HG03097 (cell line): ENCODE measurements around the gene NDRG2.

Experiments
- ATAC-seq: cut with Tn5 transposase; IDR thresholded peaks from one replicate; pipeline ENCODE4 v1.9.1; 2021; ENCODE audit not compliant: unreplicated experiment, low FRiP score

NDRG2 gene

GRCh38 chr14:21037156-21037555 lies 12.3 kb upstream of the NDRG2 start:
- no peak for ATAC-seq

DNA sequence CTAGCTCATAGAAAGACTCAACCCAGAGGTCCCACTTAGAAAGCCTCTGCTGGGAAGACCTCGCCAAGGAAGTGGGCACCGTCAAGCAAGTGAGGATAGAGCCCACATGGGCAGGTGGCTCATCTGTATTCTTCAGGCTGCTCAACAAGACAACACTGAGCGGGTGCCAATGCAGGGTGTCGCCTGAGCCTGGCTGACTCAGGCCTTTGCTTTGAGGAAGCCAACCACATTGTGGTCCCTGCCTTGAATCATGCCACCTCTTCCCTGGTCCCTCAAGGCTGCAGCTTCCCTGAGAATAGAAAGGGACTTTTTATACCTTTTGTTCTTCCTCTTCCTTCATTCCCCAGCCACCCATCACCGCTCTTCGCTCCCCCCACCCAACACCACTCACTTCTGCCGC lies 11.9 kb upstream of the NDRG2 start:
- ATAC-seq: no peak

- no peak for ATAC-seq
These were observed 9.8 kb upstream of the NDRG2 start, which contains the start of gene RNASE13 for GRCh38 chr14:21034707-21035106. Gene RNASE13 (minus strand): TSS chr14:21034807. CDS start chr14:21034288, 519 bp downstream.

DNA sequence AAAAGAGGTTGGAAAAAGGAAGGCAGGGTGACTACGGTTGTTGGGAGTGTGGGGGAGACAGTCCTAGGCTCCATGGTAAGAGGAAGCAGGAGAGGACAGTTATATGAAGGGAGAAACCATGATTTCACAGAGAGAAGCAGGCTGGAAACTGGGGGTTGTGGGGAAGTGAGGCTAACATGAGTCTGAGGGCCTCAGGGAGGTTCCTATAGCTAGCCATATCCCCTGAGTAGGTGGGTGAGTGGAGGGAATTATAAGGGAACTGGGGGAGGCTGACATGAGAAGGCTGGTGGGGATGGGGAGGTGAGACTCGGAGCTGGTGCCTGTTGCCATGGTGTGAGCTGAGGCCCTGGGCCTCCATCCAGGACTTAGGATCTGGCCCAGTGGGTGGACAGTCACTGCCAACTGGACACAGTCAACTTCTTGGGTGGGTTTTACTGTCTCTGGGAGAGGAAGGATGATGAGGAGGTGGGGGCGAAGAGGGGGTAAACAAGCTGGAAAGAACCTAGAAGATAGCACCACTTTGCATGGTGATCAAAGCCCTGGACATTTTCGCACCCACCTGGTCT lies 8.4 kb upstream of the NDRG2 start:
- ATAC-seq: no peak

DNA sequence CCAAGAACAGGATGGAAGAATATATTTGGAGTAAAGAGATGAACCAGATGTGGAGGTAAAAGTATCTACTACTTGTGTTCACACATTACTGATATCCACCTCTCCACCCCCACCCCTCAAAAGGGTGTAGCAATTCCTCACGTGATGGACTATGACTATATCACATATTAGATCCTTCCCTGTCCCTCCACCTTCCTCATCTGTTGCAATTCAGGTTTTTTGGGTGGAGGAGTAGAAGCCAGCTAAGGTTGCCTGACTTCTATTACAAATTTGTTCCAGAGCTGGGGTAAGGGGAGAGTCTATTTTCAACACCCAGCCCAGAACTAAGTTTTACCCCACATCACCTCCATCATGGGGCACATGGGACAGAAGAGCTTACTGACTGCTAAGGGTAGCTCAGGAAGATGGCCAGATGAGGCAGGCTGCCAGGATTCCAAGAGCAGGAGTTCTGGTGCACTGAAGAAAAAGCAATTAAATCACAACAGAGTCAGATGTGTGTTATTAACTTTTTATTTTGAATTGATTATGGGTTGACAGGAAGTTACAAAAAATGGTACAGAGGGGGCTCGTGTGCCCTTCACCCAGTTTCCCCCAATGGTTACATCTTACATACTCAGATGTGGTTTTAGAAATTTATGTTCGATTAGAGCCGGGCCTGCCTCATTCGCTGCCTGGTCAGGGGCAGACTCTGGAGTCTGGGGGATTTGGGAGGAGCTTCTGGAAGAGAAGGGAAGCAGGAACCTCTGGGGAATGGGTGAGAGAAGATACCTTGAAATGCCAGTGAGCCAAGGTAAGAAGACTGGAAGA lies 7.7 kb upstream of the NDRG2 start:
- no peak for ATAC-seq

DNA sequence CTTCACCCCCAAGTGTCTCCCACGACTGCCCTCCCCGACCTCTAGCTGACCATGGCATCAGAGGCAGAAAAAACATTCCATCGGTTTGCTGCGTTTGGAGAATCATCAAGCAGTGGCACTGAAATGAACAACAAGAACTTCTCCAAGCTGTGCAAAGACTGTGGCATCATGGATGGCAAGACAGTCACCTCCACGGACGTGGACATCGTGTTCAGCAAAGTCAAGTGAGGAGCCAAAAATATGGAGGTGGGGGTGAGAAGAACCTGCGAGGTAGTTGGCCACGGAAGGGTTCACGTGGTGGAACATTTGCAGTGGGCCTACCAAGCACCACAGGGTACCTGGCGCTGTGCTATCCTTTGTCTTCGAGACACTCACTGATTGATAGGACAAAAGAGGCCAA lies 5.7 kb upstream of the NDRG2 start:
- ATAC-seq: no peak

DNA sequence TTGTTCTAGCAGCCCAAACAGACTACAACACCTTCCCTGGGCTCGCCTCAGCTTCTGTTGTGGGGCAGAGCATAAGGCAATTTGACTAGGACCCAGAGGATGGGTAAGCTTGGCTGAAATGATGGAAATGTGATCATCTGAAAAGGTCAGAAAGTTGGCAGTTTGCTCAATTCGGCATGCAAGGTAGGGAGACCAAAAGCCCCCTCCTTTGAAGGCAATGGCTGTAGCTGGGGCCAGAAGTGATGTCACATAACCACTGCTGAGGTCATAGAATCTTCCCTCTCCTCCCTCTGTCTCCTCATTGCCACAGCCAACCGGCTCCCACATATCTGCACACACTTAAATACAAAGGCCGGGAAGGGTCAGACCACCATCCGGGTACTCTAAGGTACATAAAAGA lies 5.1 kb upstream of the NDRG2 start, which contains the start of gene TPPP2:
TSS of gene TPPP2 (plus strand) at position 301 of the 400 bp plus-strand sequence. CDS start 365 bp downstream, outside the sequence.
- no peak for ATAC-seq

- ATAC-seq: no peak
These were observed 2.1 kb upstream of the NDRG2 start for GRCh38 chr14:21026988-21027315.

DNA sequence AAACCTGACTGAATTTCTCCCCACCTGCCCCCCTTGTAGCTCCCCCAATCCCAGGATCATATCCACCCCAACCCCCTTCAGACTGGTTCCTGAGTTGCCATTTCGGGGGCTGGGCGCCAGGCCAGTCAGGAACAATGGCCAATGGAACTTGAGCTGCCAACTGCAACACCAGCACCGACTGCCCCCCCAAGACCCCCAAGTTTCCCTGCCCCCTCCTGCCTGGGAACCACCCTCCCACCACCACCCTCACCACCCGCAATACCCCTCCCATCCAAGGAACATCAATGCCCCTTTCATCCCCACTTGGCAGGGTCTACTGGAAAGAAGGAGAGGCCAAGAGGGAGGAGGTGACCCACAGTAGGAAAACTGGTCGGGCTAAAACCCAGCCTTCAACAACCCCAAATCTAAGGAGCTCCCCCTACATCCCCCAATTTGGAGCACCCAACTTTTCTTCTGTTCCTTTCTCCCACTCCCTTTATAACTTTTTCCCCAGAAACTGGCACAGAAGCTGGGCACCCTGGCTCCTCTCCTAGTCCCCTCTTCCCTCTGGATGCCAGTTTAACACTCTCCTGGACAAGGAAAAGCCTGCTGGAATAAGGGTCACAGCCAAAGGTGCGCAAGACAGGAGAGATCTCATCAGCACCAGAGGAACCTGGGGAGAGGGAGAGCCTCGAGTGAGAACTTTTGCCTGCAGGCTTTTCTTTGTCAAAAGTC lies 1.6 kb upstream of the NDRG2 start:
- no peak for ATAC-seq

GRCh38 chr14:21025371-21026273 lies 761 bp upstream of the NDRG2 start:
- no peak for ATAC-seq

GRCh38 chr14:21023817-21024584 lies 860 bp downstream of the NDRG2 start:
- no peak for ATAC-seq

DNA sequence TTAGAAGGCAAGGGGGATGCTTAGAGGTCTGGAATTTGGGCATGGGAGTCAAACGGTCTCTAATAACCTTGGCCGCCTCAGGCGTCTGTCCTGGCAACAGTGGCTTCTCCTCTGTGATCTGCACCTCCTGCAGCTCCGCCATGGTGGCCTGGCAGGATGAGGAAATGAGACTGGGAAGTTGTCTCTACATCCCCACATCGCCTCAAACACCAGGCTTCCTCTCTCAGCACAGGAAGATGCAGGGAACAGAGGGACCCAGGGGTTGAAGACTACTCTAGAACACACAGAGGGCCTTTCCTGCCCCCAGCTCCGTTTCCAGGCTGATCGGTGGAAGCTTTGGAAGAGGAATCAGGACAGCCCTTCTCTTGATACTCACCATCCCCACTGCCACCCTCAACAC lies 1.7 kb downstream of the NDRG2 start:
- no peak for ATAC-seq

- no peak for ATAC-seq
These were observed 2.2 kb downstream of the NDRG2 start for GRCh38 chr14:21022686-21023085.

GRCh38 chr14:21020977-21021545 lies 3.8 kb downstream of the NDRG2 start:
- no peak for ATAC-seq

DNA sequence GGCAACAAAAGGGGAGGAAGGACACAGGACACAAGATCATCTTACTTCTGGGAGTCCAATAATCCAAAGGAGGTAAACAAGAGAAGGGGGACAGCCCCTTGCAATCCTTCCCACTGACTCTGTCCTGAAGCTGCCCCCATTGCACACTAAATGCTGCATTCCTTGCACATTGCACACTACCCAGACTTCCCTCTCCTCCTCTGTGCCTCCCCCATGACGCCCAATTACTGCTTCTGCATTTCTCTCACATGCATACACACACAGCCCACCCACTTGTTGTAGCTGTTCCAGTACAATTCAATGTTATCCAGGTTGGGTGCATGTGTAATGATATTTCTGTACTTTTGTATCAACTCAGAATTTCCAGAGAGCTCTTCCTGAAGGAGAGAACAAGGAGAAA lies 5.5 kb downstream of the NDRG2 start:
- ATAC-seq: no peak

DNA sequence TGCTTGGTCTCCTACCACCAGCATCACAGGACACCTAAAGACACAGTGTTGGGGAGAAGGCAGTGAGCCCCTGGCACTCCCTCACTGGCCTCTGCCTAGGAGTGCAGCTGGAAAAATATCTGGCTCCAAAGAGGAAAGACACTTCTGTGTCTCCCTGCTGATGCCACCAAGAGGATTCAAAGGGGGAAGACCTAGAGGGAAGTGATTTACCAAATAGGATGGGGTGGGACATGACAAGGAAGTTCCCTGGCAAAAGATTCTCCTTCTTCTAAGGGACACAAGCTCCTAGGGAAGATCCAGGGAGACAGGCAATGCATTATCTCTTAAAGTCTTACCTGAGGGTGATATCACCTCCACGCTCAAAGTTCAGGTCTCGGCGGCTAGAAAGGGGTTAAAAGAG lies 6.1 kb downstream of the NDRG2 start:
- ATAC-seq: no peak

- ATAC-seq: no peak
These were observed 6.6 kb downstream of the NDRG2 start for GRCh38 chr14:21018286-21018685.

- no peak for ATAC-seq
These were observed 7.2 kb downstream of the NDRG2 start for GRCh38 chr14:21017528-21018245.
